ENCODE results near the gene RPL10L. TPM values are rescaled to one million over a fixed set of nuclear protein-coding genes. Genes with fewer than 3 reads are reported as not detected.

RPL10L gene
- under 1 TPM in 2 of 3 donors, not detected in 1; 0.23 to 0.32 TPM for polyA plus RNA-seq (ENCODE audit: insufficient read length in 3 of 3)

DNA sequence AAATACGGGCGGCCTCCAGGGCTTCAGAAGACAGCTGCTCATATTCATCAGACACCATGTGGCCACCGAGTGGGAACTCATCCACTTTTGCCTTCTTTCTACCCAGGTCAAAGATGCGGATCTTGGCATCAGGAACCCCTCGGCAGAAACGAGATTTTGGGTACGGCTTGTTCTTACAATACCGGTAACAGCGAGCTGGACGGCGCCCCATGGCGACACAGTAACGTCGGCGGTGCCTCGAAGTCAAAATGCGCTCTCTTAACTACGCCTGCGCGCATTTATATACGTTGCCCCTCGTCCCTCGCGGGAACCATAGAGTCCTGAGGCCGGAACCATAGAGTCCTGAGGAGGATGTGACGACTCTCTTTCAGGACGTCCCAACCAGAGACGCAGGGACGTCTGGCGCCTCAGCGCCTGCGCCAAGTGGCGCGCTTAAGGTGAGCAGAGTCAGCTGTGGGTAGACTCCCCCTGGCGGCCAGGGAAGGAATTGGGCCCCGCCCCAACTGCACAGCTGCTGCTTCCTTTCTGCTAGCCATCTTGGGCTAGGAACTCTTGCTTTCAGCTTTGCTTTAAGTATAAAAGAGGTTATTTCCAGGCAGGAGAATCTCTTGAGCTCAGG is at the start of gene RPL10L:
Gene RPL10L, minus strand, starts transcription at position 256 of the 619 bp plus-strand sequence. Its CDS starts 45 bp downstream, at position 211.
- no peak for DNase-seq (ENCODE audit: low read depth in 3 of 3, low spot score in 2 of 3)

DNA sequence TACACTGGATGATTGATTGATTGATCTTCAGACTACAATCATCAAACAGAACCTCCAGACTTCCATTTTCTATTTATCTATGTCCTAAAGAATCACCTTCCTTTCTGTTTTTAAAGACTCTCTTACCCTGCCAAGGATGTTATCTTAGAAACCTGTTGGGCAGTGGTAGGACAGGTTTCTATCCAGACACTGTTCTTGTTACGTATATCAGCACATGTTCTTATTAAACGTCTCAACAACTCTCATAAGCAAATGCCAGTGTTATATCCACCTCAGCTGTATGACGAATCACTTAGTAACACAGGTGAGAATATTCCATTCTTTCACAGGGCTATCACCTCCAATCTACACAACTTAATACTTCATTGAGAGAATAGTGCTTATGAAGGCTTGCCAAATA is 40.2 kb upstream of the RPL10L start:
- DNase-seq (ENCODE audit: low read depth in 3 of 3, low spot score in 2 of 3), result no peak

- DNase-seq (ENCODE audit: low read depth in 3 of 3, low spot score in 2 of 3), result no peak
Observed at GRCh38 chr14:46686652-46687051, 35.1 kb upstream of the RPL10L start.

DNA sequence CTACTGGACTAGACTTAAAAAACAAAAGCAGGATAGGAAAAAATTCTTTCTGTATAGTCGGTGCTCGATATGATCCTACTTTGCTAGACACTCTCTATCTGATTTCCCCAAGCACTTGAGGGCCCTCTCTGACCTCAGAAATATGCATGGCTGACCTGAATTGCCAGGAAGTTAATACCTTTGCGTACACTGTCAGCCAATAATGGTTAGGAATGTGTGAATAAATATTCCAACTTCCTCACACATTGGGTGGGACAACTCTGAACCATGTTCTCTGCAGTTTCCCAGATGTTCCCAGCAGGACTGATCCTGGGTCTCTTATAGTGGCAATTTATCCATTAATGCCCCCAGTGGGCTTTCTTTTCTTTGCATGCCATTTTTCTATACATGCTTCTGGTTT is 20.5 kb upstream of the RPL10L start:
- no peak for DNase-seq (ENCODE audit: low read depth in 3 of 3, low spot score in 2 of 3)

DNA sequence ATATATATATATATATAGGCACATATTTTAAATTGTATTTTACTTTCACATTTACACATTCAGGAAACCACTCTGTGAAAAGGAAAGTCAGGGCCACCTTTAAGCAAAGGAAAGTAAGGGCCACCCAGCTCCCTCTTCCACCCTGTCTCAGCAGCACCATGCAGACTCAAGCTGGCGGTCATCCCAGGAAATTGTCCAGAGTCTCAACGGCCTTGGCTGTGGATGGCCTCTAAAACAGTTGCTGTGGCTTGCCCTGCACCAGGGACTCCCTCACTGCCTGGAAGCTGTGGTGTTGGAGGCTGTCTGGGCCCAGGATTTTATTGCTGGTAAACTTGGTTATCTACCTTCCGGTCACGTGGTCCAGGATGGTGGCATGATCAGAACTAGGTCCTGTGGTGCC is 11.8 kb upstream of the RPL10L start:
- no peak for DNase-seq (ENCODE audit: low read depth in 3 of 3, low spot score in 2 of 3)

GRCh38 chr14:46661728-46662127 is 10.1 kb upstream of the RPL10L start:
- DNase-seq (ENCODE audit: low read depth in 3 of 3, low spot score in 2 of 3), result no peak

- no peak for DNase-seq (ENCODE audit: low read depth in 3 of 3, low spot score in 2 of 3)
Observed at GRCh38 chr14:46653031-46653755, 1.6 kb upstream of the RPL10L start.

GRCh38 chr14:46646796-46647195 is 4.8 kb downstream of the RPL10L start:
- no peak for DNase-seq (ENCODE audit: low read depth in 3 of 3, low spot score in 2 of 3)

- no peak for DNase-seq (ENCODE audit: low read depth in 3 of 3, low spot score in 2 of 3)
Observed at GRCh38 chr14:46626876-46627275, 24.7 kb downstream of the RPL10L start.
